GM23248 (cell line): ENCODE measurements around the gene CD248. TPM values are rescaled to one million over a fixed set of nuclear protein-coding genes. Genes with fewer than 3 reads are reported as not detected.

Experiments used
- DNase-seq: peaks from one replicate; pipeline ENCODE4 v3.0.0-alpha.2; 2015
- H2AFZ ChIP-seq: fragments of 200-600 bp; sonication (generic); 2 replicates; pipeline ENCODE4 v1.6.1; 2016; ENCODE audit warnings: antibody characterized with exemption
- H3F3A ChIP-seq: fragments of 200-600 bp; sonication (generic); 2 replicates; pipeline ENCODE4 v1.6.1; 2016; ENCODE audit warnings: mild to moderate bottlenecking, antibody characterized with exemption, mixed run types; ENCODE audit not compliant: insufficient read depth
- H3K27ac ChIP-seq: fragments of 200-600 bp; sonication (generic); 2 replicates; pipeline ENCODE4 v1.5.1; 2016; ENCODE audit warnings: mild to moderate bottlenecking
- H3K27me3 ChIP-seq: fragments of 200-600 bp; sonication (generic); replicated peaks from 2 replicates; pipeline ENCODE4 v1.6.1; 2016; ENCODE audit warnings: mild to moderate bottlenecking; ENCODE audit not compliant: insufficient read depth
- H3K36me3 ChIP-seq: fragments of 200-600 bp; sonication (generic); 2 replicates; pipeline ENCODE4 v1.6.1; 2016; ENCODE audit warnings: low read depth, mild to moderate bottlenecking
- H3K4me1 ChIP-seq: fragments of 200-600 bp; sonication (generic); 2 replicates; pipeline ENCODE4 v1.6.1; 2016; ENCODE audit warnings: mild to moderate bottlenecking; ENCODE audit not compliant: insufficient read depth
- H3K4me2 ChIP-seq: fragments of 200-600 bp; sonication (generic); one replicate; pipeline ENCODE4 v1.6.1; 2016; ENCODE audit warnings: mild to moderate bottlenecking; ENCODE audit not compliant: unreplicated experiment
- H3K4me3 ChIP-seq: fragments of 200-600 bp; sonication (generic); 2 replicates; pipeline ENCODE4 v1.5.1; 2016; ENCODE audit warnings: mild to moderate bottlenecking
- H3K79me2 ChIP-seq: fragments of 200-600 bp; sonication (generic); 2 replicates; pipeline ENCODE4 v1.6.1; 2016; ENCODE audit warnings: mild to moderate bottlenecking; ENCODE audit not compliant: insufficient read depth
- H3K9ac ChIP-seq: fragments of 200-600 bp; sonication (generic); 2 replicates; pipeline ENCODE4 v1.6.1; 2016; ENCODE audit warnings: mild to moderate bottlenecking
- H3K9me2 ChIP-seq: fragments of 200-600 bp; sonication (generic); 2 replicates; pipeline ENCODE4 v1.6.1; 2016; ENCODE audit warnings: mixed run types, mild to moderate bottlenecking, moderate library complexity; ENCODE audit not compliant: insufficient read depth
- H3K9me3 ChIP-seq: fragments of 200-600 bp; sonication (generic); one replicate; pipeline ENCODE4 v1.6.1; 2017; ENCODE audit warnings: low read depth
- H4K20me1 ChIP-seq: fragments of 200-600 bp; sonication (generic); 2 replicates; pipeline ENCODE4 v1.6.0; 2016; ENCODE audit not compliant: insufficient read depth
- EZH2 ChIP-seq: fragments of 200-600 bp; sonication (generic); IDR thresholded peaks from 2 replicates; pipeline ENCODE4 v1.6.1; 2018; ENCODE audit warnings: antibody characterized with exemption, mild to moderate bottlenecking; ENCODE audit not compliant: insufficient read depth, poor library complexity, severe bottlenecking
- EZH2phosphoT487 ChIP-seq: fragments of 200-600 bp; sonication (generic); IDR thresholded peaks from 2 replicates; pipeline ENCODE4 v1.6.1; 2018; ENCODE audit warnings: antibody characterized with exemption, moderate library complexity, mild to moderate bottlenecking, low read depth; ENCODE audit not compliant: insufficient read depth
- WGBS, 2 experiments: methylation state at CpG; one replicate each; pipeline ENCODE4 v1.1.6; 2015 to 2017; ENCODE audit warnings: low lambda C conversion rate in 2 of 2, low coverage in 1 of 2; ENCODE audit errors: missing lambda C conversion rate in 2 of 2; 5-methylcytosine and 5-hydroxymethylcytosine counted together
- in situ Hi-C: fragments of 300-500 bp; cut with MboI; formaldehyde crosslinking; loops from 2 replicates; pipeline ENCODE4 v1.15.0; 2020
- polyA plus RNA-seq: library from polyadenylated mRNA; unstranded; fragments of >200 nt; fragmentation: Nextera tagmentation; extraction: Ambion mirVana; gene quantifications from 2 replicates; pipeline ENCODE4 v1.2.1, GENCODE V29; 2016
- total RNA-seq: library from RNA; depleted of rRNA; stranded (reverse); fragments of >200 nt; shearing (Covaris generic); gene quantifications from 2 replicates; pipeline ENCODE4 v1.2.3, GENCODE V29; 2014

The CD248 gene
- total and polyA plus RNA-seq, 2 experiments from 2014 or later, result 212 to 616 TPM

DNA sequence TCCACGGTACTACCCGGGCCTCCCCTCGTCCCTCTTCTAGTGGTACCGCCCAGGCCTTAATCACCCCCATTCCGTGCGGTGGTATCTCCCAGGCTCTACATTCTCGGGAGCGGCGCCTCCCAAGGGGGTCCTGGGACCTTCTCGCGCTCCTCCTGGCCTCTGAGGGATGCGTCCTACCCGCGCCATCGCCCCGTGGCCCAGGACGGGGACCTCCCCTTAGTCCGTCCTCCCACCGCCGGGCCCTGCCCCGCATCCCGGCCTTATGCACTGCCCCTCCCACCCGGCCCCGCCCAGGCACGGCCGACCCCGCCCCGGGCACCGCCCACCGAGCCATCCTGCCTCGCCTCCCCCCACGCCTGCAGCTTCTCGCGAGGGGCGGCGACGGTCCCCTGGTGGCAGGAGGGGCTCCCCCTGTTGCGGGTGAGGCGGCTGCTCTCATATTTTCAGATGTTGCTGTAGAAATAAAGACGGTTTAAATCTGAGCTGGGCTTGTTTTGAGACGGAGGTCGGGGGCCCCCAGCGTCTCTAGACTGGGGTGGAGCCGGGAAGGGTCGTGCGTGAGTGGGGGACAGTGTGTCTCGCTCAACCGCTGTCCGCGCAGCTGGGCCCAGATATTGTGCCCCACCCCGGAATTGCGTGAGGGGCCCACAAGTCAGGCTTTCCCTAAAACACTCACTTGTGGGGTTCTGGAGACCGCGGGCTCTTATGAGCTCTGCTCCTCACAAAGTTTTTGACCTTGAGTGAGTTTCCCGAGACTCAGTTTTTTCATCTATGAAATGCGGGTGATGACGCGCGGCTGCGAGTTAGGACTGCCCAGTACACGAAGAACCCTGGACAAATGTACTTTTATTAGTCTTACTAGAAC lies 49.2 kb downstream of the CD248 start:
- peak overlapping the region; percentile 96 for H3K4me2 ChIP-seq
- no peaks in the 10 kb centered on the region for H3F3A ChIP-seq
- TF ChIP-seq EZH2phosphoT487 (no peak), EZH2 (no peak)
- H3K9ac ChIP-seq, result peak overlapping the region; percentile 89
- 0 out of 2 replicates have a peak, but pooled peaks cover 7% of the 10 kb centered on the region for H3K4me1 ChIP-seq
- peak overlapping the region; percentile 91 for H3K27ac ChIP-seq
- H4K20me1 ChIP-seq, result 0 out of 2 replicates have a peak, but pooled peaks cover 7% of the 10 kb centered on the region
- H3K4me3 ChIP-seq, result peak overlapping the region; percentile 96
- no peaks in the 10 kb centered on the region; the same call in 1 of the 2 replicates for H3K36me3 ChIP-seq
- no peaks in the 10 kb centered on the region for H3K9me3 ChIP-seq
- in situ Hi-C loops, result no loop called here
- peaks cover 39% of the 10 kb centered on the region for H3K79me2 ChIP-seq
- DNase-seq, result peak; percentile 90
- H3K9me2 ChIP-seq, result no peaks in the 10 kb centered on the region
- H3K27me3 ChIP-seq, result no peaks in the 10 kb centered on the region
- H2AFZ ChIP-seq, result peak overlapping the region; percentile 74
- WGBS, 2 experiments, result 1% methylated on average over 39 to 61 of the region's 61 CpGs

DNA sequence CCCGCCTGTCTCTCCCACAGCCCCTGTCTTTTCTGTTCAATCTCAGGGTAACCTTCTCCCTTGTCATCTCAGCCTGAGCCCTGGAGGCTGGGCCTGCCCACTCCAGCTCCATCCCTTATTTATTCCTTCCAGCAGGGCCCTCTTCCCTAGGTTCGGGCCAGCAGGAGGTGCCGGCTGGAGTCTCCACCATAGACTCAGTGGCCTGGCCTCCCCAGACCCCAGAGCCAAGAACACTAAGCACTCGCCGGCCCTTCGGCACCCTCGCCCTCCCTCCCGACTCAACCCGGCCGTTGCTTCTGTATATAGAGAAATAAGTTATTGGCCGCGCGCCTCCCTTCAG lies 49.8 kb downstream of the CD248 start:
- TF ChIP-seq EZH2 (no peak), EZH2phosphoT487 (no peak)
- 6 to 10% methylated on average over 10 to 13 of the region's 13 CpGs for WGBS, 2 experiments
- Histone ChIP-seq H3K4me2 (peak overlapping the region; percentile 96), H3K79me2 (peaks cover 33% of the 10 kb centered on the region), H3F3A (no peaks in the 10 kb centered on the region), H3K27ac (peak overlapping the region; percentile 91; the same call in 1 of the 2 replicates), H4K20me1 (0 out of 2 replicates have a peak, but pooled peaks cover 7% of the 10 kb centered on the region), H3K4me1 (0 out of 2 replicates have a peak, but pooled peaks cover 7% of the 10 kb centered on the region), H2AFZ (peak overlapping the region; percentile 74; the same call in 1 of the 2 replicates), H3K36me3 (no peaks in the 10 kb centered on the region; the same call in 1 of the 2 replicates), H3K4me3 (peak overlapping the region; percentile 96), H3K9me2 (no peaks in the 10 kb centered on the region), H3K9me3 (no peaks in the 10 kb centered on the region), H3K27me3 (no peaks in the 10 kb centered on the region), H3K9ac (peak overlapping the region; percentile 89)
- DNase-seq, result no peak
- in situ Hi-C loops, result no loop called here

DNA sequence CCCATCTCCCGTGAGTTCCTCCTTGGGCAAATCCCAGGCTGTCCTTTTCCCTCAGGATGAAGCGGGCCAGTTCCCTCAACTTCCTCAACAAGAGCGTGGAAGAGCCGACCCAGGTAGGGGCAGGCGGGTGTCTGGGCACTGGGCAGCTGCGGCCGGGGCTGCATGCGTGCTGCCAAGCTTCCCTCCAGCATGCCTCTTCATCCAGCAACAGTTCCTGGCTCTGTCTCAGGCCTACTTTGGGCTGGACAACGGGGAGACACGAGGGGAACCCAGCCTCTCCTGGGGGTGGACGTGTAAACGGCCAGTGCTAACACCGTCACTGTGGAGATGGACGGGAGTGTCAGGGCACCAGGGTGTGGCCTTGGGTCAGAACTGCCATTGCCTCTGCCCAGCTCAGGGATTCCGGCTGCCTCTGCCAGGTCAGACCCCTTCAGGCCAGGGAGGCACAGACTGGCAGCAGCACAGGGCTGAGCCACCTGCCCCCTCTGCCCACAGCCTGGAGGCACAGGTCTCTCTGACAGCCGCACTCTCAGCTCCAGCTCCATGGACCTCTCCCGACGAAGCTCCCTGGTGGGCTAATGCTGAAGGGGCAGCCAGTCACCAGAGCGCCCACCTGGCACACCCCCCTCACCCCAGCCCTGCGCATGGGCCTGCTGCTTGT lies 50.3 kb downstream of the CD248 start:
- Histone ChIP-seq H3K79me2 (peaks cover 28% of the 10 kb centered on the region), H3K4me1 (0 out of 2 replicates have a peak, but pooled peaks cover 7% of the 10 kb centered on the region), H3K27me3 (no peaks in the 10 kb centered on the region), H3K9me3 (no peaks in the 10 kb centered on the region), H3K9me2 (no peaks in the 10 kb centered on the region), H3K4me2 (peak overlapping the region; percentile 96), H3F3A (no peaks in the 10 kb centered on the region), H2AFZ (no peak overlapping the region), H3K4me3 (peak overlapping the region; percentile 96), H4K20me1 (0 out of 2 replicates have a peak, but pooled peaks cover 7% of the 10 kb centered on the region), H3K27ac (peak overlapping the region; percentile 91; the same call in 1 of the 2 replicates), H3K36me3 (no peaks in the 10 kb centered on the region), H3K9ac (peak overlapping the region; percentile 89)
- WGBS, 2 experiments, result 77 to 83% methylated on average over 17 to 18 of the region's 20 CpGs
- no peak for DNase-seq
- TF ChIP-seq EZH2phosphoT487 (no peak), EZH2 (no peak)
- in situ Hi-C loops, result no loop called here
